Naive thymus-derived CD8-positive, alpha-beta T cell (primary cell): ENCODE data around the gene PCDHA10. TPM values are rescaled to one million over a fixed set of nuclear protein-coding genes. Genes with fewer than 3 reads are reported as not detected.
"Not testable (repeated sequence)": the region's sequence is repeated elsewhere in the genome, so short reads cannot be mapped to it uniquely, and the experiment has no call there.

Source experiments
- ATAC-seq, 2 donors: fragments of 150-1000 bp; cut with Tn5 transposase in 1 of 2; sonication (Bioruptor Pico), chemical (Tn5 transposase) in 1 of 2; 1 replicate in 1 of 2; 2 replicates in 1 of 2; pipeline ENCODE4 v1.10.0; 2021; ENCODE audit warnings: mild to moderate bottlenecking in 2 of 2, moderate library complexity in 2 of 2
- POLR2A ChIA-PET: fragments of 350-600 bp; sonication (Branson Sonifier 250); formaldehyde crosslinking; loops from one replicate; lab custom pipeline; 2021; ENCODE audit warnings: antibody characterized with exemption; lab: Charles Lee
- DNase-seq, 10 donors: peaks; one replicate each; pipeline versions ENCODE4 v3.0.0 to v3.0.0-alpha.2; 2020 to 2022
- H3K27ac Mint-ChIP-seq, 10 donors: one replicate each; pipeline ENCODE4 v1.8.0; 2020 to 2022; ENCODE audit warnings: mild to moderate bottlenecking in 10 of 10, mixed read lengths in 10 of 10, moderate library complexity in 4 of 10, inconsistent platforms in 1 of 10
- H3K27me3 Mint-ChIP-seq, 5 donors: one replicate each; pipeline ENCODE4 v1.8.0; 2021 to 2022; ENCODE audit warnings: mixed read lengths in 5 of 5
- H3K36me3 Mint-ChIP-seq, 3 donors: one replicate each; pipeline ENCODE4 v1.8.0; 2020 to 2022; ENCODE audit warnings: mixed read lengths in 3 of 3, mild to moderate bottlenecking in 2 of 3, inconsistent platforms in 1 of 3
- H3K4me1 Mint-ChIP-seq, 4 donors: one replicate each; pipeline ENCODE4 v1.8.0; 2021 to 2022; ENCODE audit warnings: mixed read lengths in 4 of 4
- H3K4me3 Mint-ChIP-seq, 10 donors: one replicate each; pipeline ENCODE4 v1.8.0; 2020 to 2022; ENCODE audit warnings: mild to moderate bottlenecking in 10 of 10, mixed read lengths in 10 of 10, moderate library complexity in 6 of 10, inconsistent platforms in 1 of 10
- H3K9me3 Mint-ChIP-seq, 9 donors: one replicate each; pipeline ENCODE4 v1.8.0; 2020 to 2022; ENCODE audit warnings: mixed read lengths in 9 of 9, mild to moderate bottlenecking in 3 of 9, inconsistent platforms in 1 of 9, moderate library complexity in 1 of 9
- polyA plus RNA-seq, 3 donors: library from polyadenylated mRNA; unstranded; fragments of 300-500 nt; fragmentation: Illumina TruSeq; gene quantifications; one replicate each; pipeline ENCODE4 v1.2.3, GENCODE V29; 2021
- total RNA-seq, 8 experiments: library from RNA in 2 of 8; stranded (reverse) in 2 of 8; gene quantifications; one replicate each; pipeline ENCODE4 v1.2.3 and lab custom pipeline; 2021 to 2026

The PCDHA10 gene
- total and polyA plus RNA-seq, 5 experiments from 2014 or later = not detected

DNA sequence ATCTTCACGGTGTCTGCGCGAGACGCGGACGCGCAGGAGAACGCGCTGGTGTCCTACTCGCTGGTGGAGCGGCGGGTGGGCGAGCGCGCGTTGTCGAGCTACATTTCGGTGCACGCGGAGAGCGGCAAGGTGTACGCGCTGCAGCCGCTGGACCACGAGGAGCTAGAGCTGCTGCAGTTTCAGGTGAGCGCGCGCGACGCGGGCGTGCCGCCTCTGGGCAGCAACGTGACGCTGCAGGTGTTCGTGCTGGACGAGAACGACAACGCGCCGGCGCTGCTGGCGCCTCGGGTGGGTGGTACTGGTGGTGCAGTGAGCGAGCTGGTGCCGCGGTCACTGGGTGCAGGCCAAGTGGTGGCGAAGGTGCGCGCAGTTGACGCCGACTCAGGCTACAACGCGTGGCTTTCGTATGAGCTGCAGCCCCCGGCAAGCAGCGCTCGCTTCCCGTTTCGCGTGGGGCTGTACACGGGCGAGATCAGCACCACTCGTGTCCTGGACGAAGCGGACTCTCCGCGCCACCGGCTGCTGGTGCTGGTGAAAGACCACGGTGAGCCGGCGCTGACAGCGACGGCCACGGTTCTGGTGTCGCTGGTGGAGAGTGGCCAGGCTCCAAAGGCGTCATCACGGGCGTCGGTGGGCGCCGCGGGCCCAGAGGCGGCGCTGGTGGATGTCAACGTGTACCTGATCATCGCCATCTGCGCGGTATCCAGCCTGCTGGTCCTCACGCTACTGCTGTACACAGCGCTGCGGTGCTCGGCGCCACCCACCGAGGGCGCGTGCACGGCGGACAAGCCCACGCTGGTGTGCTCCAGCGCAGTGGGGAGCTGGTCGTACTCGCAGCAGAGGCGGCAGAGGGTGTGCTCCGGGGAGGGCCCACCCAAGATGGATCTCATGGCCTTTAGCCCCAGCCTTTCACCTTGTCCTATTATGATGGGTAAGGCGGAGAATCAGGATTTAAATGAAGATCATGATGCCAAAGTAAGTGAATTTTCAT, 25.9 kb upstream of the PCDHA10 start:
- H3K27me3 Mint-ChIP-seq = peaks cover 38 to 70% (median 51%) of the 10 kb centered on the region in 5 donors
- H3K4me3 Mint-ChIP-seq, H3K4me1 Mint-ChIP-seq, DNase-seq, ATAC-seq, POLR2A ChIA-PET, H3K27ac Mint-ChIP-seq: not testable (repeated sequence)
- peaks cover 16 to 78% (median 35%) of the 10 kb centered on the region in 9 donors for H3K9me3 Mint-ChIP-seq
- peaks cover 21 to 60% (median 28%) of the 10 kb centered on the region in 3 donors for H3K36me3 Mint-ChIP-seq

DNA sequence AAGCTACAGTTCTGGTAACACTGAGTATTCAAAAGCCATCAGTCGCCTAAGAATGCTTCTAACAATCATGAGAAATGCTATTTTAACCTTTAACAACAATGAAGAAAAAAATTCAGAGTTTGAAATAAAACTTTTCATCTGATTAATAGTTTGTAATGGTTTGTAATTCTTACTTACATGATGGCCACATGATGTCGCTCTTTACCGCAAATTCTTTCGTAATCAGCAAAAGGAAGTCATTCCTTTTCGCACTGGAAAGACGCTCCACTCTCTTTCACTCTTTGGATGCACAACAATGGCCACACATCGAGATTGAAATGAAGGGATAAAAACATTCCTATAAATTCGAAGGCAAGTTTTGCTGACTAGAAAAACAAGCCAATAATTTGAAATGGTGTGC, 21.7 kb upstream of the PCDHA10 start, which contains the start of gene PCDHA7:
Gene PCDHA7 (plus strand): TSS at position 277 of the 400 bp plus-strand sequence. CDS start 115 bp downstream, at position 392.
- Mint-ChIP-seq H3K4me3 (no peak within 1 kb of the TSS), H3K4me1 (no peaks in the 10 kb centered on the region), H3K9me3 (peaks cover 0 to 59% (median 25%) of the 10 kb centered on the region in 9 donors), H3K27ac (no peak within 1 kb of the TSS), H3K36me3 (peaks cover 16 to 27% (median 17%) of the 10 kb centered on the region in 3 donors), H3K27me3 (peaks cover 23 to 61% (median 35%) of the 10 kb centered on the region in 5 donors)
- DNase-seq = no peak
- POLR2A ChIA-PET = no interaction called here
- no peak for ATAC-seq

DNA sequence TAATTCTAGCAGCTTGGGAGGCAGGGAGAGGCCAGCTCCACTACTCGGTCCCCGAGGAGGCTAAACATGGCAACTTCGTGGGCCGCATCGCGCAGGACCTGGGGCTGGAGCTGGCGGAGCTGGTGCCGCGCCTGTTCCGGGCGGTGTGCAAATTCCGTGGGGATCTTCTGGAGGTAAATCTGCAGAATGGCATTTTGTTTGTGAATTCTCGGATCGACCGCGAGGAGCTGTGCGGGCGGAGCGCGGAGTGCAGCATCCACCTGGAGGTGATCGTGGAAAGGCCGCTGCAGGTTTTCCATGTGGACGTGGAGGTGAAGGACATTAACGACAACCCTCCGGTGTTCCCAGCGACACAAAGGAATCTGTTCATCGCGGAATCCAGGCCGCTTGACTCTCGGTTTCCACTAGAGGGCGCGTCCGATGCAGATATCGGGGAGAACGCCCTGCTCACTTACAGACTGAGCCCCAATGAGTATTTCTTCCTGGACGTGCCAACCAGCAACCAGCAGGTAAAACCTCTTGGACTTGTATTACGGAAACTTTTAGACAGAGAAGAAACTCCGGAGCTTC, 21.2 kb upstream of the PCDHA10 start:
- H3K4me3 Mint-ChIP-seq, DNase-seq, H3K4me1 Mint-ChIP-seq, H3K27ac Mint-ChIP-seq, ATAC-seq, POLR2A ChIA-PET: not testable (repeated sequence)
- H3K36me3 Mint-ChIP-seq = peaks cover 16 to 27% (median 17%) of the 10 kb centered on the region in 3 donors
- H3K9me3 Mint-ChIP-seq = peaks cover 0 to 60% (median 23%) of the 10 kb centered on the region in 9 donors
- H3K27me3 Mint-ChIP-seq = peaks cover 25 to 65% (median 38%) of the 10 kb centered on the region in 5 donors

DNA sequence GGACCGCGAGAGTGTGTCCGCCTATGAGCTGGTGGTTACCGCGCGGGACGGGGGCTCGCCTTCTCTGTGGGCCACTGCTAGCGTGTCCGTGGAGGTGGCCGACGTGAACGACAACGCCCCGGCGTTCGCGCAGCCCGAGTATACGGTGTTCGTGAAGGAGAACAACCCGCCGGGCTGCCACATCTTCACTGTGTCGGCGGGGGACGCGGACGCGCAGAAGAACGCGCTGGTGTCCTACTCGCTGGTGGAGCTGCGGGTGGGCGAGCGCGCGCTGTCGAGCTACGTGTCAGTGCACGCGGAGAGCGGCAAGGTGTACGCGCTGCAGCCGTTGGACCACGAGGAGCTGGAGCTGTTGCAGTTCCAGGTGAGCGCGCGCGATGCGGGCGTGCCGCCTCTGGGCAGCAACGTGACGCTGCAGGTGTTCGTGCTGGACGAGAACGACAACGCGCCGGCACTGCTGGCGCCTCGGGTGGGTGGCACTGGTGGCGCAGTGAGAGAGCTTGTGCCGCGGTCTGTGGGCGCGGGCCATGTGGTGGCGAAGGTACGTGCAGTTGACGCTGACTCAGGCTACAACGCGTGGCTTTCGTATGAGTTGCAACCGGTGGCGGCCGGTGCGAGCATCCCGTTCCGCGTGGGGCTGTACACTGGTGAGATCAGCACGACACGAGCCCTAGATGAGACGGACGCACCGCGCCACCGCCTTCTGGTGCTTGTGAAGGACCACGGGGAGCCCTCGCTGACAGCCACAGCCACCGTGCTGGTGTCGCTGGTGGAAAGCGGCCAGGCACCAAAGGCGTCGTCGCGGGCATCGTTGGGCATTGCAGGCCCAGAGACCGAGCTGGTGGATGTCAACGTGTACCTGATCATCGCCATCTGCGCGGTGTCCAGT, 19.8 kb upstream of the PCDHA10 start:
- Mint-ChIP-seq H3K4me1 (no peaks in the 10 kb centered on the region), H3K27ac (no peak overlapping the region), H3K4me3 (no peak overlapping the region), H3K27me3 (peaks cover 31 to 72% (median 44%) of the 10 kb centered on the region in 5 donors), H3K36me3 (peaks cover 17 to 31% (median 23%) of the 10 kb centered on the region in 3 donors), H3K9me3 (peaks cover 0 to 67% (median 31%) of the 10 kb centered on the region in 9 donors)
- POLR2A ChIA-PET = no interaction called here
- no peak for ATAC-seq
- no peak for DNase-seq

DNA sequence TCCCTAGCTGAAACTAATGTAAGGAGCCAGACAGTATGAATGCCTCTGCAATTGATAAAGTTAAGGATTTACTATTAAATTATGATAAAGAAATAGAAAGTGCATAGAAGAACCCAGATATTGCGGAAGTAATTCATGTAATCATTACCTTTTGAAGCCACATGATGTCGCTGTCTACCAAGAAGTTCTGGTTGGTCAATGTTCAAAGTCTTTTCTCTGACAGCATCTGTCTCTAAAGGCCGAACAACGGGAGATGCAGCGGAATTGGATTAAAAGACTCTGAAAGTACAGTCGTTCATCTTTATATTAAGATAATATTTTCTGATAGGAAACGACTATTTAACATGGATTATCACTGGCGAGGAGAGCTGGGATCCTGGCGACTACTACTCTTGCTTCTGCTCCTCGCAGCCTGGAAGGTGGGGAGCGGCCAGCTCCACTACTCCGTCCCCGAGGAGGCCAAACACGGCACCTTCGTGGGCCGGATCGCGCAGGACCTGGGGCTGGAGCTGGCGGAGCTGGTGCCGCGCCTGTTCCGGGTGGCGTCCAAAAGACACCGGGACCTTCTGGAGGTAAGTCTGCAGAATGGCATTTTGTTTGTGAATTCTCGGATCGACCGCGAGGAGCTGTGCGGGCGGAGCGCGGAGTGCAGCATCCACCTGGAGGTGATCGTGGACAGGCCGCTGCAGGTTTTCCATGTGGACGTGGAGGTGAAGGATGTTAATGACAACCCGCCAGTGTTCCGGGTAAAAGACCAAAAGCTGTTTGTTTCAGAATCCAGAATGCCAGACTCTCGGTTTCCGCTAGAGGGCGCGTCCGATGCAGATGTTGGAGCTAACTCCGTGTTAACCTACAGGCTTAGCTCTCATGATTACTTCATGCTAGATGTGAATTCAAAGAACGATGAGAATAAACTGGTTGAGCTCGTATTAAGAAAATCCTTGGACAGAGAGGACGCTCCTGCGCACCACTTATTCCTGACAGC, 14.4 kb upstream of the PCDHA10 start, which contains the start of gene PCDHA8:
Gene PCDHA8 (plus strand): TSS at position 210 of the 985 bp plus-strand sequence. CDS start 135 bp downstream, at position 345.
- Mint-ChIP-seq H3K9me3 (peaks cover 0 to 49% (median 18%) of the 10 kb centered on the region in 9 donors), H3K27ac (peak within 1 kb of the TSS in 1 of 10 donors; percentile 53), H3K36me3 (peaks cover 10 to 22% (median 10%) of the 10 kb centered on the region in 3 donors), H3K4me3 (peak within 1 kb of the TSS in 1 of 10 donors; percentile 2), H3K4me1 (no peaks in the 10 kb centered on the region), H3K27me3 (peaks cover 13 to 38% (median 24%) of the 10 kb centered on the region in 5 donors)
- DNase-seq = no peak
- POLR2A ChIA-PET = no interaction called here
- ATAC-seq = no peak

DNA sequence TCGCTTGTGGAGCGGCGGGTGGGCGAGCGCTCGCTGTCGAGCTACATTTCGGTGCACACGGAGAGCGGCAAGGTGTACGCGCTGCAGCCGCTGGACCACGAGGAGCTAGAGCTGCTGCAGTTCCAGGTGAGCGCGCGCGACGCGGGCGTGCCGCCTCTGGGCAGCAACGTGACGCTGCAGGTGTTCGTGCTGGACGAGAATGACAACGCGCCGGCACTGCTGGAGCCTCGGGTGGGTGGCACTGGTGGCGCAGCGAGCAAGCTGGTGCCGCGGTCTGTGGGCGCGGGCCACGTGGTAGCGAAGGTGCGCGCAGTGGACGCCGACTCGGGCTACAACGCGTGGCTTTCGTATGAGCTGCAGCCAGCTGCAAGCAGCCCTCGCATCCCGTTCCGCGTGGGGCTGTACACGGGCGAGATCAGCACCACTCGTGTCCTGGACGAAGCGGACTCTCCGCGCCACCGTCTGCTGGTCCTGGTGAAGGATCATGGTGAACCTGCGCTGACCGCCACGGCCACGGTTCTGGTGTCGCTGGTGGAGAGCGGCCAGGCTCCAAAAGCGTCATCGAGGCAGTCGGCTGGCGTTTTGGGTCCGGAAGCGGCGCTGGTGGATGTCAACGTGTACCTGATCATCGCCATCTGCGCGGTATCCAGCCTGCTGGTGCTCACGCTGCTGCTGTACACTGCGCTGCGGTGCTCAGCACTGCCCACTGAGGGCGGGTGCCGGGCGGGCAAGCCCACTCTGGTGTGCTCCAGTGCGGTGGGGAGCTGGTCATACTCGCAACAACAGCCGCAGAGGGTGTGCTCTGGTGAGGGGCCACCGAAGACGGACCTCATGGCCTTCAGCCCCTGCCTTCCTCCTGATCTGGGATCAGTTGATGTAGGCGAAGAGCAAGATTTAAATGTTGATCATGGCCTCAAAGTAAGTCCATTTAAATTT, 12.6 kb upstream of the PCDHA10 start:
- H3K4me3 Mint-ChIP-seq = no peak overlapping the region
- no peak for ATAC-seq
- H3K27ac Mint-ChIP-seq = no peak overlapping the region
- H3K27me3 Mint-ChIP-seq = peaks cover 23 to 42% (median 27%) of the 10 kb centered on the region in 5 donors
- H3K9me3 Mint-ChIP-seq = peaks cover 0 to 48% (median 27%) of the 10 kb centered on the region in 9 donors
- H3K4me1 Mint-ChIP-seq = no peaks in the 10 kb centered on the region
- POLR2A ChIA-PET = no interaction called here
- no peak for DNase-seq
- peaks cover 7 to 28% (median 19%) of the 10 kb centered on the region in 3 donors for H3K36me3 Mint-ChIP-seq

DNA sequence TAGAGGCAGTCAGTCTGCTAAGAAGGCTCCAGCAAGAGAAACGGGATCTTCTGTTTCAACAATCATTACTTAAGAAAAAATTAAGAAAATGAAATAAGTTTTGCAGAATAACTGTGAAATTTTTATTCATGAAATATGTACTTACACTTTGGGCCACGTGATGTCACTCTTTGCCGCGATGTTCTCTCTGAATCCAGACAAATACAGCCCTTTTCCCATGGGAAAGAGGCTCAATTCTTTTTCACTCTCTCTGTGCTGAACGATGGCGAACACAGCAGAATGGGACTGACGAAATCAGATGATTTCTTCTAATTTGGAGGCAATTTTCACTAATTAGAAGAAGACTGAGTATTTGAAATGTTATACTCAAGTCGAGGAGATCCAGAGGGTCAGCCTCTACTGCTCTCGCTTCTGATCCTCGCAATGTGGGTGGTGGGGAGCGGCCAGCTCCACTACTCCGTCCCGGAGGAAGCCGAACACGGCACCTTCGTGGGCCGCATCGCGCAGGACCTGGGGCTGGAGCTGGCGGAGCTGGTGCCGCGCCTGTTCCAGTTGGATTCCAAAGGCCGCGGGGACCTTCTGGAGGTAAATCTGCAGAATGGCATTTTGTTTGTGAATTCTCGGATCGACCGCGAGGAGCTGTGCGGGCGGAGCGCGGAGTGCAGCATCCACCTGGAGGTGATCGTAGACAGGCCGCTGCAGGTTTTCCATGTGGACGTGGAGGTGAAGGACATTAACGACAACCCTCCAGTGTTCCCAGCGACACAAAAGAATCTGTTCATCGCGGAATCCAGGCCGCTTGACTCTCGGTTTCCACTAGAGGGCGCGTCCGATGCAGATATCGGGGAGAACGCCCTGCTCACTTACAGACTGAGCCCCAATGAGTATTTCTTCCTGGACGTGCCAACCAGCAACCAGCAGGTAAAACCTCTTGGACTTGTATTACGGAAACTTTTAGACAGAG, 7.3 kb upstream of the PCDHA10 start, which contains the start of gene PCDHA9:
Gene PCDHA9 (plus strand): TSS at position 244 of the 964 bp plus-strand sequence. CDS start 114 bp downstream, at position 358.
- H3K27ac Mint-ChIP-seq, H3K4me1 Mint-ChIP-seq, DNase-seq, ATAC-seq, H3K4me3 Mint-ChIP-seq, POLR2A ChIA-PET: not testable (repeated sequence)
- Mint-ChIP-seq H3K9me3 (peaks cover 0 to 45% (median 14%) of the 10 kb centered on the region in 9 donors), H3K36me3 (peaks cover 3 to 19% (median 9%) of the 10 kb centered on the region in 3 donors), H3K27me3 (peaks cover 7 to 37% (median 26%) of the 10 kb centered on the region in 5 donors)

DNA sequence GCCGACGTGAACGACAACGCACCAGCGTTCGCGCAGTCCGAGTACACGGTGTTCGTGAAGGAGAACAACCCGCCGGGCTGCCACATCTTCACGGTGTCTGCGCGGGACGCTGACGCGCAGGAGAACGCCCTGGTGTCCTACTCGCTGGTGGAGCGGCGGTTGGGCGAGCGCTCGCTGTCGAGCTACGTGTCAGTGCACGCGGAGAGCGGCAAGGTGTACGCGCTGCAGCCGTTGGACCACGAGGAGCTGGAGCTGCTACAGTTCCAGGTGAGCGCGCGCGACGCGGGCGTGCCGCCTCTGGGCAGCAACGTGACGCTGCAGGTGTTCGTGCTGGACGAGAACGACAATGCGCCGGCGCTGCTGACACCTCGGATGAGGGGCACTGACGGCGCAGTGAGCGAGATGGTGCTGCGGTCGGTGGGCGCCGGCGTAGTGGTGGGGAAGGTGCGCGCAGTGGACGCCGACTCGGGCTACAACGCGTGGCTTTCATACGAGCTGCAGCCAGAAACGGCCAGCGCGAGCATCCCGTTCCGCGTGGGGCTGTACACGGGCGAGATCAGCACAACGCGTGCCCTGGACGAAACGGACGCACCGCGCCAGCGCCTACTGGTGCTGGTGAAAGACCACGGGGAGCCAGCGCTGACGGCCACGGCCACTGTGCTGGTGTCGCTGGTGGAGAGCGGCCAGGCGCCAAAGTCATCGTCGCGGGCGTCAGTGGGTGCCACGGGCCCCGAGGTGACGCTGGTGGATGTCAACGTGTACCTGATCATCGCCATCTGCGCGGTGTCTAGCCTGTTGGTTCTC, 5.7 kb upstream of the PCDHA10 start:
- H3K4me1 Mint-ChIP-seq, ATAC-seq, DNase-seq, POLR2A ChIA-PET, H3K4me3 Mint-ChIP-seq: not testable (repeated sequence)
- Mint-ChIP-seq H3K9me3 (peaks cover 0 to 44% (median 13%) of the 10 kb centered on the region in 9 donors), H3K27me3 (peaks cover 7 to 39% (median 28%) of the 10 kb centered on the region in 5 donors), H3K36me3 (peaks cover 5 to 21% (median 6%) of the 10 kb centered on the region in 3 donors), H3K27ac (peak overlapping the region in 1 of 10 donors; percentile 34)
